ENCODE data around the gene CHN2. TPM values are rescaled to one million over a fixed set of nuclear protein-coding genes. Genes with fewer than 3 reads are reported as not detected.

Gene CHN2
- total RNA-seq, 1 donor from 2014 or later, result 36.1 TPM

DNA sequence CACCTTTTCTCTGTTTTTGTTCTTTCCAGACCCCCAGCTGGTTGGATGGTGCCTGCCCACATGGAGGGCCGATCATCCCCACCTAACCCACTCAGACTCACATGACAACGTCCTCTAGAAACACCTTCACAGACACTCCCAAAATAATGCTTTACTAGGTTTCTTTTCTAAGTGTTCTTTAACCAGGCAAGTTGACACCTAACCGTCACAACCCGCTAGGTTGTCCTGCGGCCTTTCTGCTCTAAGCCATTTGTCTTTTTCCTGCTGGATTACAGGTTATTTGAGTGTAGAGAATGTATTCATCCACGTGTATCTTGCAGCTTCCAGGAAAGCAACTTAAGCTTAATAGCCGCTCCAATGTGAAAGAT, 54.8 kb downstream of the CHN2 start:
- no peak overlapping the region for H3K4me3 ChIP-seq
- H3K27ac ChIP-seq (replicated peaks), result peak overlapping the region; percentile 57
- H3K36me3 ChIP-seq, result peaks cover 3% of the 10 kb centered on the region
- TF ChIP-seq, protein P1, sequence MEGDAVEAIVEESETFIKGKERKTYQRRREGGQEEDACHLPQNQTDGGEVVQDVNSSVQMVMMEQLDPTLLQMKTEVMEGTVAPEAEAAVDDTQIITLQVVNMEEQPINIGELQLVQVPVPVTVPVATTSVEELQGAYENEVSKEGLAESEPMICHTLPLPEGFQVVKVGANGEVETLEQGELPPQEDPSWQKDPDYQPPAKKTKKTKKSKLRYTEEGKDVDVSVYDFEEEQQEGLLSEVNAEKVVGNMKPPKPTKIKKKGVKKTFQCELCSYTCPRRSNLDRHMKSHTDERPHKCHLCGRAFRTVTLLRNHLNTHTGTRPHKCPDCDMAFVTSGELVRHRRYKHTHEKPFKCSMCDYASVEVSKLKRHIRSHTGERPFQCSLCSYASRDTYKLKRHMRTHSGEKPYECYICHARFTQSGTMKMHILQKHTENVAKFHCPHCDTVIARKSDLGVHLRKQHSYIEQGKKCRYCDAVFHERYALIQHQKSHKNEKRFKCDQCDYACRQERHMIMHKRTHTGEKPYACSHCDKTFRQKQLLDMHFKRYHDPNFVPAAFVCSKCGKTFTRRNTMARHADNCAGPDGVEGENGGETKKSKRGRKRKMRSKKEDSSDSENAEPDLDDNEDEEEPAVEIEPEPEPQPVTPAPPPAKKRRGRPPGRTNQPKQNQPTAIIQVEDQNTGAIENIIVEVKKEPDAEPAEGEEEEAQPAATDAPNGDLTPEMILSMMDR (IDR thresholded peaks at IDR 0.05; ENCODE audit: borderline replicate concordance), result no peak
- intact Hi-C loops (cut with micrococcal nuclease), result no loop called here
- no peaks in the 10 kb centered on the region for H3K9me3 ChIP-seq (replicated peaks)
- peaks cover 54% of the 10 kb centered on the region for H3K4me1 ChIP-seq
- DNase-seq, result no peak
- no peaks in the 10 kb centered on the region for H3K27me3 ChIP-seq (ENCODE audit: low read depth)

DNA sequence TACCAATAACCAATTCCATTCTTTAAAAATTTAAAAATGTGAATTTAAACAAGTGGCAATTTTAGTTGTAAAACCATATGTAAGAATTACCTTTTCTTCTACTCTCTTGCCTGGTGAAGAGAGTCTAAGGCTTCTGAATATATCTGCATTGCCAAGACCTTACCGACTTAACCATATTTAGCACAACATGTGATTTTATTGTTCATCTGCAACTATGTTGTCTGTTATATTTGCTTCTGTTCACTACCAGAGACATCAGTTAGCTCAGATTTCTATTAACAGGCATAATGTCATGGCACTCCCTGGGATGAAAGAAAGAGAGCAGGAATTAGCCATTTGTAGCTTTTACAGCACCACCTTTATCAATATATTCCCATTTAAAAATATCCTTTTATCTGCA, 55.3 kb downstream of the CHN2 start:
- no peak for DNase-seq
- H3K27me3 ChIP-seq (ENCODE audit: low read depth), result no peaks in the 10 kb centered on the region
- H3K9me3 ChIP-seq (replicated peaks), result no peaks in the 10 kb centered on the region
- H3K36me3 ChIP-seq, result peaks cover 3% of the 10 kb centered on the region
- peak overlapping the region; percentile 57 for H3K27ac ChIP-seq (replicated peaks)
- TF ChIP-seq, protein P1 (IDR thresholded peaks at IDR 0.05; ENCODE audit: borderline replicate concordance), result no peak
- intact Hi-C loops (cut with micrococcal nuclease), result no loop called here
- H3K4me3 ChIP-seq, result no peak overlapping the region
- peaks cover 54% of the 10 kb centered on the region for H3K4me1 ChIP-seq

DNA sequence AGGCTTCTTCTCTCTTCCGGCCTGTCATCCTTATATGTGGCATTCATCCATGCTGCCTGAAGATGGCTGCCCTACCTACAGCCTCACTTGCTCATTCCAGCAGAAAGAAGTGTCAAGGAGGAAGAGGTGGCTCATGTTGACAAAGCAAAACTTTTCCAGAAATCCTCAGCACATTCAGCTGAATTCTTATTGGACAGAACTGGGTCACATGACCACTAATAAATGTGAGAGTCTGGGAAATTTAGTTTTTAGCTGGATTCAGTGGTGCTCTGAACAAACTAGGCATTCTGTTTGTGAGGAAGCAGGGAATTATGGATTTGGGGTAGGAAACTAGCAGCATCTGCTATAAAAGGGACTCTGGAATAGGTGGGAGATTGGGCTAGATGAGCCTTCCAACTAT, 58.6 kb downstream of the CHN2 start:
- DNase-seq, result no peak
- intact Hi-C loops (cut with micrococcal nuclease), result no loop called here

DNA sequence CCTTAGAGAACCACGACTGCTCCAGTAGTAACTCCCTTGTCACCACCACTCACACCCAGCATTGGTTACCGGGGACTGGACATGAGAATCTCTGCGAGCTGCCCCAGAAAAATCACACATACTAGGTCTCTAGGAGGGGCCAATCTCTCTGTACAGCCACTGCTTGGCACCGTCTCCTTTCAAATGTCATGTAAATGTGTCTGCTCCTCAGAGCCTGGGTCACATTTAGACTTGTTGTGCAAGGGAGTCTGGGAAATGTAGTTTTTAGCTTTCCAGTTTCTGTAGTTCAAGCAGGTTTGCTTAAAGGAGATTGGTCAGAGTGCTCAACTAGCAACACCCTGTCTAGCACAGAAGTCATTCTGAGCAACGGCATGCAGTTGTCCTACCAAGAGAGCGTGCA, 60.0 kb downstream of the CHN2 start:
- H3K4me3 ChIP-seq, result no peak overlapping the region
- no peaks in the 10 kb centered on the region for H3K27me3 ChIP-seq (ENCODE audit: low read depth)
- H3K27ac ChIP-seq (replicated peaks), result peak overlapping the region; percentile 41
- TF ChIP-seq, protein P1 (IDR thresholded peaks at IDR 0.05; ENCODE audit: borderline replicate concordance), result no peak
- peaks cover 3% of the 10 kb centered on the region for H3K36me3 ChIP-seq
- no peak for DNase-seq
- H3K4me1 ChIP-seq, result peaks cover 49% of the 10 kb centered on the region
- no peaks in the 10 kb centered on the region for H3K9me3 ChIP-seq (replicated peaks)
- intact Hi-C loops (cut with micrococcal nuclease), result no loop called here

More for the DNA sequence above, 58.6 kb downstream of the CHN2 start:
- Histone ChIP-seq H3K27ac (replicated peaks) (no peak overlapping the region), H3K36me3 (peaks cover 3% of the 10 kb centered on the region), H3K4me3 (no peak overlapping the region), H3K4me1 (peaks cover 59% of the 10 kb centered on the region), H3K9me3 (replicated peaks) (no peaks in the 10 kb centered on the region), H3K27me3 (ENCODE audit: low read depth) (no peaks in the 10 kb centered on the region)
- TF ChIP-seq, protein P1 (IDR thresholded peaks at IDR 0.05; ENCODE audit: borderline replicate concordance), result no peak

DNA sequence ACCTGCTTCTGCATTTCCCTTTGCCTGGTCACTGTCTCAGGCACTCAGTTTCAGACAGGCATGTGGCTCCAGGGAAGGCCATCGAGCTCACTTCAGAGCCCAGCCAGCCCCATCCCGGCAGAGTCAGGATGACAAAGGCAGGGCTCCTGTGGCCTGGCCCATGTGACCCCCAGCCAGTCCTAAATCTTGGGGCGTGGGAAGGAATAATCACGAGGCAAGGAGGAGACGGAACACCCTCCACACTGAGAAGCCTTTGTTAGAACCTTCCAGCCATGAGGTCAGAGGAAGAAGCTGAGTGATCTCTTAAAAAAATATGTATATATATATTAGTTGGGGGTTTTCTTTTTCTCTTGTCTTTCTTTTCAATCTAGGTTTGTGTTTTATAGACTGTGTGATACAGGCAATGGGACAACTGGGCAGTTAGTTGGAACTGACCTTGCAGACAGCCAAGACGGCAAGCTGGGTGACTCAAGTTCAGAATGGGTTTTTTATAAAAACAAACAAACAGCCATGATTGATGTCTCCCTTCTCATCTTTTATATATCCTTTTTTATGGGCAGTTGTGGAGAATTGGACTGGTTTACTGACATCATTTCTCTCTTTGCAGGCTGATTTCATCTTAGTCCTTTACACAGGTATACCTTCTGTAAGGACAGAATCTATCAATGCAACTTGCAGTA, 60.8 kb downstream of the CHN2 start:
- H3K27ac ChIP-seq (replicated peaks), result peak overlapping the region; percentile 41
- H3K36me3 ChIP-seq, result peaks cover 3% of the 10 kb centered on the region
- intact Hi-C loops (cut with micrococcal nuclease), result no loop called here
- H3K9me3 ChIP-seq (replicated peaks), result no peaks in the 10 kb centered on the region
- TF ChIP-seq, protein P1 (IDR thresholded peaks at IDR 0.05; ENCODE audit: borderline replicate concordance), result no peak
- H3K4me1 ChIP-seq, result peaks cover 43% of the 10 kb centered on the region
- H3K4me3 ChIP-seq, result no peak overlapping the region
- no peaks in the 10 kb centered on the region for H3K27me3 ChIP-seq (ENCODE audit: low read depth)
- no peak for DNase-seq
